PC-9 (cell line): ENCODE measurements around the gene ENAH.

Experiments
- CTCF ChIP-seq: fragments of 200-600 bp; sonication (generic); conservative IDR thresholded peaks from 2 replicates; pipeline ENCODE4 v1.6.1; 2017; ENCODE audit warnings: mixed run types, antibody characterized with exemption, mild to moderate bottlenecking, moderate library complexity
- EZH2 ChIP-seq: fragments of 200-600 bp; sonication (generic); IDR thresholded peaks from 2 replicates; pipeline ENCODE4 v1.8.0; 2017; ENCODE audit warnings: antibody characterized with exemption, low read depth

DNA sequence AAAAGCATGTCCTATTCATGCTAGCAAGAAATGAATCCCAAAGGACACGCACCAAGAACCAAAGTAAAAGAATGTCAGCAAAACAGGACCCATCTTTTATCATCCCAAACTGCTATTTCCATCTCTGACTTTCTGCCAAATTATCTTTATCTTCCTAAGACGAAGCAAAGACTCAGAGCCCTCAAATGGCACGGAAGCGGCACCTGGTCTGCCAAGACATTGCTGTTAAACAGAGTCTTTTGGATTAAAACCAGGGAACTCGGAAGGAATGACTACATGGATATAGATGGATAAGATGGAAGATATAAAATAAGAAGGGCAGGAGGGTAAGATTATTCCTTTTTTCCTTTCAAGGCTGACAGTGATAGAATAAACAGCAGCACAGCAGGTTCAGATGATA is 164.2 kb downstream of the ENAH start:
- no peak for TF ChIP-seq CTCF
- no peak for TF ChIP-seq EZH2
